Spinal cord (tissue), 10 donors: Measurements from ENCODE around the gene UBXN11. TPM values are rescaled to one million over a fixed set of nuclear protein-coding genes. Genes with fewer than 3 reads are reported as not detected.
A peak's percentile ranks its signal among the peaks of the same experiment; 100 is the strongest.

Experiments
- DNase-seq, 6 donors: peaks; one replicate each; pipeline versions ENCODE4 v3.0.0 to v3.0.0-alpha.2; 2013 to 2015; ENCODE audit warnings: low spot score in 6 of 6, low read depth in 4 of 6
- H3K27ac ChIP-seq: one replicate; pipeline ENCODE4 v1.5.1; 2013; ENCODE audit warnings: low read depth, low read length, control low read depth
- H3K27me3 ChIP-seq: one replicate; pipeline ENCODE4 v1.6.1; 2013; ENCODE audit warnings: low read length; ENCODE audit not compliant: control insufficient read depth, insufficient read depth
- H3K36me3 ChIP-seq: one replicate; pipeline ENCODE4 v1.6.1; 2013; ENCODE audit warnings: low read length; ENCODE audit not compliant: control insufficient read depth, insufficient read depth
- H3K4me1 ChIP-seq: one replicate; pipeline ENCODE4 v1.6.1; 2013; ENCODE audit warnings: low read length; ENCODE audit not compliant: control insufficient read depth, insufficient read depth
- H3K4me3 ChIP-seq: one replicate; pipeline ENCODE4 v1.5.1; 2013; ENCODE audit warnings: low read depth, low read length, control low read depth
- H3K9me3 ChIP-seq: one replicate; pipeline ENCODE4 v1.6.1; 2013; ENCODE audit warnings: low read length; ENCODE audit not compliant: control insufficient read depth, insufficient read depth
- WGBS: methylation state at CpG from one replicate; pipeline ENCODE4 v1.1.5; 2013; ENCODE audit warnings: missing lambda C conversion rate; ENCODE audit not compliant: insufficient coverage; 5-methylcytosine and 5-hydroxymethylcytosine counted together
- polyA plus RNA-seq, 2 donors: library from polyadenylated mRNA; unstranded; fragments of 120-200 nt; gene quantifications; one replicate each; pipeline ENCODE4 v1.2.1, GENCODE V29; 2013; ENCODE audit not compliant: insufficient read length in 2 of 2
- total RNA-seq, 2 donors: library from RNA; depleted of rRNA in 1 of 2; stranded (reverse); fragments of 120-200 nt in 1 of 2; fragments of >200 nt in 1 of 2; gene quantifications; one replicate each; pipeline versions ENCODE4 v1.2.3 to v1.2.4, GENCODE V29; 2013 to 2014
- donor health status: healthy.

The UBXN11 gene
- total and polyA plus RNA-seq, 4 donors = 7.5 to 39.1 (median 28.0) TPM

GRCh38 chr1:26277261-26277661 lies 29.2 kb downstream of the UBXN11 start:
- H3K4me3 ChIP-seq = no peak overlapping the region
- H3K36me3 ChIP-seq = peaks cover 46% of the 10 kb centered on the region
- H3K4me1 ChIP-seq = peaks cover 51% of the 10 kb centered on the region
- H3K9me3 ChIP-seq = no peaks in the 10 kb centered on the region
- 100% methylated on average over 3 of the region's 3 CpGs for WGBS
- H3K27me3 ChIP-seq = no peaks in the 10 kb centered on the region
- H3K27ac ChIP-seq = no peak overlapping the region
- DNase-seq = no peak

GRCh38 chr1:26276432-26276838 lies 30.0 kb downstream of the UBXN11 start:
- DNase-seq = no peak
- 88% methylated on average over 2 of the region's 2 CpGs for WGBS
- Histone ChIP-seq H3K27me3 (no peaks in the 10 kb centered on the region), H3K4me3 (no peak overlapping the region), H3K4me1 (peaks cover 43% of the 10 kb centered on the region), H3K27ac (peak overlapping the region; percentile 69), H3K36me3 (peaks cover 42% of the 10 kb centered on the region), H3K9me3 (no peaks in the 10 kb centered on the region)

- H3K36me3 ChIP-seq = peaks cover 41% of the 10 kb centered on the region
- H3K27me3 ChIP-seq = no peaks in the 10 kb centered on the region
- no peaks in the 10 kb centered on the region for H3K9me3 ChIP-seq
- peaks cover 37% of the 10 kb centered on the region for H3K4me1 ChIP-seq
- no peak overlapping the region for H3K4me3 ChIP-seq
- peak overlapping the region; percentile 69 for H3K27ac ChIP-seq
- DNase-seq = peak; percentile 47 to 88 (median 58)
- WGBS = no CpG with 5 or more reads among the region's 3 CpGs
These were observed 30.6 kb downstream of the UBXN11 start for GRCh38 chr1:26275580-26276431.

GRCh38 chr1:26274801-26275425 lies 31.5 kb downstream of the UBXN11 start:
- no peaks in the 10 kb centered on the region for H3K9me3 ChIP-seq
- H3K36me3 ChIP-seq = peaks cover 47% of the 10 kb centered on the region
- H3K4me1 ChIP-seq = peaks cover 28% of the 10 kb centered on the region
- no peak overlapping the region for H3K27ac ChIP-seq
- WGBS = 100% methylated on average over 2 of the region's 11 CpGs
- H3K4me3 ChIP-seq = no peak overlapping the region
- no peak for DNase-seq
- H3K27me3 ChIP-seq = no peaks in the 10 kb centered on the region

GRCh38 chr1:26269198-26269550 lies 37.3 kb downstream of the UBXN11 start:
- WGBS = no CpG with 5 or more reads among the region's 4 CpGs
- Histone ChIP-seq H3K27me3 (no peaks in the 10 kb centered on the region), H3K4me1 (no peaks in the 10 kb centered on the region), H3K9me3 (no peaks in the 10 kb centered on the region), H3K27ac (no peak overlapping the region), H3K36me3 (peaks cover 27% of the 10 kb centered on the region), H3K4me3 (no peak overlapping the region)
- no peak for DNase-seq

GRCh38 chr1:26268290-26269197 lies 37.9 kb downstream of the UBXN11 start:
- no peaks in the 10 kb centered on the region for H3K27me3 ChIP-seq
- 91% methylated on average over 9 of the region's 9 CpGs for WGBS
- no peak overlapping the region for H3K4me3 ChIP-seq
- H3K27ac ChIP-seq = no peak overlapping the region
- DNase-seq = no peak
- H3K4me1 ChIP-seq = no peaks in the 10 kb centered on the region
- H3K9me3 ChIP-seq = no peaks in the 10 kb centered on the region
- peaks cover 27% of the 10 kb centered on the region for H3K36me3 ChIP-seq

- Histone ChIP-seq H3K36me3 (peaks cover 35% of the 10 kb centered on the region), H3K27me3 (no peaks in the 10 kb centered on the region), H3K27ac (no peak overlapping the region), H3K9me3 (no peaks in the 10 kb centered on the region), H3K4me1 (no peaks in the 10 kb centered on the region), H3K4me3 (no peak overlapping the region)
- DNase-seq = no peak
- no CpG with 5 or more reads among the region's 1 CpG for WGBS
These were observed 41.0 kb downstream of the UBXN11 start for GRCh38 chr1:26265405-26265804.

- Histone ChIP-seq H3K4me3 (no peak overlapping the region), H3K27ac (no peak overlapping the region), H3K36me3 (peaks cover 38% of the 10 kb centered on the region), H3K9me3 (no peaks in the 10 kb centered on the region), H3K27me3 (no peaks in the 10 kb centered on the region), H3K4me1 (no peaks in the 10 kb centered on the region)
- no peak for DNase-seq
- 94% methylated on average over 4 of the region's 5 CpGs for WGBS
These were observed 43.2 kb downstream of the UBXN11 start for GRCh38 chr1:26263212-26263611.

GRCh38 chr1:26259578-26259977 lies 46.9 kb downstream of the UBXN11 start:
- H3K27me3 ChIP-seq = no peaks in the 10 kb centered on the region
- no peak for DNase-seq
- no peaks in the 10 kb centered on the region for H3K4me1 ChIP-seq
- peaks cover 57% of the 10 kb centered on the region for H3K36me3 ChIP-seq
- no peak overlapping the region for H3K27ac ChIP-seq
- no peaks in the 10 kb centered on the region for H3K9me3 ChIP-seq
- H3K4me3 ChIP-seq = no peak overlapping the region
- WGBS = 94% methylated on average over 3 of the region's 5 CpGs
